Stimulated activated CD4-positive, alpha-beta T cell treated with anti-CD3 and anti-CD28 coated beads, Interleukin-4, amount 100 ng/mL, for 48 hours (primary cell): ENCODE results near the gene RAD51B.
"Not testable (repeated sequence)": the region's sequence is repeated elsewhere in the genome, so short reads cannot be mapped to it uniquely, and the experiment has no call there.

ENCODE experiments used
- DNase-seq, 2 donors: peaks; one replicate each; pipeline ENCODE4 v3.0.0-alpha.2; 2020; ENCODE audit warnings: low read depth in 2 of 2

The RAD51B gene

GRCh38 chr14:68172216-68172615, 352.6 kb downstream of the RAD51B start:
- DNase-seq = no peak

- DNase-seq = no peak
Observed at GRCh38 chr14:68172627-68173026, 353.0 kb downstream of the RAD51B start.

GRCh38 chr14:68173227-68173972, 353.8 kb downstream of the RAD51B start:
- no peak for DNase-seq

- DNase-seq = no peak
Observed at GRCh38 chr14:68174446-68174845, 354.9 kb downstream of the RAD51B start.

GRCh38 chr14:68176687-68177086, 357.1 kb downstream of the RAD51B start:
- no peak for DNase-seq

GRCh38 chr14:68177728-68178127, 358.1 kb downstream of the RAD51B start:
- DNase-seq = no peak

GRCh38 chr14:68178282-68178681, 358.7 kb downstream of the RAD51B start:
- DNase-seq = no peak

- DNase-seq = no peak
Observed at GRCh38 chr14:68181519-68182326, 362.1 kb downstream of the RAD51B start.

GRCh38 chr14:68182492-68182891, 362.9 kb downstream of the RAD51B start:
- no peak for DNase-seq

- not testable (repeated sequence) for DNase-seq
Observed at GRCh38 chr14:68186500-68187276, 367.1 kb downstream of the RAD51B start.

GRCh38 chr14:68188174-68188573, 368.6 kb downstream of the RAD51B start:
- no peak for DNase-seq

GRCh38 chr14:68190032-68190431, 370.5 kb downstream of the RAD51B start:
- no peak for DNase-seq

GRCh38 chr14:68191567-68192321, 372.2 kb downstream of the RAD51B start:
- DNase-seq = no peak

- no peak for DNase-seq
Observed at GRCh38 chr14:68192935-68193334, 373.4 kb downstream of the RAD51B start.

- DNase-seq = no peak
Observed at GRCh38 chr14:68193970-68194681, 374.5 kb downstream of the RAD51B start.

- no peak for DNase-seq
Observed at GRCh38 chr14:68195126-68195525, 375.5 kb downstream of the RAD51B start.

GRCh38 chr14:68198713-68199495, 379.3 kb downstream of the RAD51B start:
- no peak for DNase-seq

GRCh38 chr14:68199554-68200151, 380.1 kb downstream of the RAD51B start:
- no peak for DNase-seq

- DNase-seq = no peak
Observed at GRCh38 chr14:68203871-68204270, 384.3 kb downstream of the RAD51B start.

GRCh38 chr14:68208218-68208617, 388.6 kb downstream of the RAD51B start:
- no peak for DNase-seq
